Hepatocyte (in vitro differentiated cells): Measurements from ENCODE around the gene LY6G5C.

Experiments
- CTCF ChIP-seq: fragments of 200-600 bp; sonication (generic); IDR thresholded peaks from 2 replicates; pipeline ENCODE4 v1.5.1; 2016; ENCODE audit warnings: antibody characterized with exemption, mild to moderate bottlenecking; ENCODE audit not compliant: poor library complexity
- EZH2 ChIP-seq: fragments of 200-600 bp; sonication (generic); IDR thresholded peaks from 2 replicates; pipeline ENCODE4 v1.6.1; 2016; ENCODE audit warnings: antibody characterized with exemption, mild to moderate bottlenecking, borderline replicate concordance

GRCh38 chr6:31700740-31701401, 20.0 kb upstream of the LY6G5C start:
- TF ChIP-seq EZH2 (no peak), CTCF (no peak)
